ENCODE measurements around the gene PEG3. TPM values are rescaled to one million over a fixed set of nuclear protein-coding genes. Genes with fewer than 3 reads are reported as not detected.
A peak's percentile ranks its signal among the peaks of the same experiment; 100 is the strongest.

PEG3 gene
- total and polyA plus RNA-seq, 2 of the 13 experiments (the other 11 are each of a cell fraction or from before 2014, with no cell fraction given): 217 to 394 TPM

DNA sequence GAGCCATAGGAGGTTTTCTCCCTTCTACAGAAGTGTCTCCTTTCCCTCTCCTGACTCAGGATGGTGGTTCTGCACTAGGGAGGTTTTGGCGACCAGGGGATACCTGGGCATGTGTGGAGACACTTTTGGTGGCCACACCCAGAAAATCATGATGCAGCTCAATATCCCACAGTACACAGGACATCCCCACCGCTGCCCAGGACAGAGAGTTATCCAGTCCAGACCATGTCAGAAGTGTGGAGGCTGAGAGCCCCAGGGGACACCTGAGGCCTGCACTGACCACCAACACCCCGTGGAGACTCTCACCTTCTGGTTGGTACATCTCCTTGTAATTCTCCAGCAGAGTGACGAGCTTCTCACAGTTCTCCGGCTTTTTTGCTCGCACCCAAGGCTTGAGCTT, 16.6 kb downstream of the PEG3 start:
- no TSS peak for BruUV-seq (replicated peaks)
- no peak overlapping the region for H3K27ac ChIP-seq (ENCODE audit: extremely low read length, insufficient read depth, low read length)
- intact Hi-C loops (cut with micrococcal nuclease; ENCODE audit: unreplicated experiment) (no loop called here), in situ Hi-C loops (cut with HindIII; ENCODE audit: extremely low pct_ligation_motif_present, low pct_unique_long_range_greater_than_20kb) (no loop called here)
- H3K4me1 ChIP-seq (ENCODE audit: insufficient read depth, low read length): peaks cover 20% of the 10 kb centered on the region; the same call in 1 of the 2 replicates
- TF ChIP-seq, protein P1, sequence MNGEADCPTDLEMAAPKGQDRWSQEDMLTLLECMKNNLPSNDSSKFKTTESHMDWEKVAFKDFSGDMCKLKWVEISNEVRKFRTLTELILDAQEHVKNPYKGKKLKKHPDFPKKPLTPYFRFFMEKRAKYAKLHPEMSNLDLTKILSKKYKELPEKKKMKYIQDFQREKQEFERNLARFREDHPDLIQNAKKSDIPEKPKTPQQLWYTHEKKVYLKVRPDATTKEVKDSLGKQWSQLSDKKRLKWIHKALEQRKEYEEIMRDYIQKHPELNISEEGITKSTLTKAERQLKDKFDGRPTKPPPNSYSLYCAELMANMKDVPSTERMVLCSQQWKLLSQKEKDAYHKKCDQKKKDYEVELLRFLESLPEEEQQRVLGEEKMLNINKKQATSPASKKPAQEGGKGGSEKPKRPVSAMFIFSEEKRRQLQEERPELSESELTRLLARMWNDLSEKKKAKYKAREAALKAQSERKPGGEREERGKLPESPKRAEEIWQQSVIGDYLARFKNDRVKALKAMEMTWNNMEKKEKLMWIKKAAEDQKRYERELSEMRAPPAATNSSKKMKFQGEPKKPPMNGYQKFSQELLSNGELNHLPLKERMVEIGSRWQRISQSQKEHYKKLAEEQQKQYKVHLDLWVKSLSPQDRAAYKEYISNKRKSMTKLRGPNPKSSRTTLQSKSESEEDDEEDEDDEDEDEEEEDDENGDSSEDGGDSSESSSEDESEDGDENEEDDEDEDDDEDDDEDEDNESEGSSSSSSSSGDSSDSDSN (CRISPR knock-in tag; IDR thresholded peaks at IDR 0.05): no peak
- TF ChIP-seq POLR2AphosphoS5 (IDR thresholded peaks at IDR 0.05; ENCODE audit: low read depth, low read length) (peak; percentile 45), AGO2 (optimal IDR thresholded peaks at IDR 0.05; ENCODE audit: low read depth, low read length) (peak; percentile 22), RFX1 (IDR thresholded peaks at IDR 0.05) (no peak)
- TF ChIP-seq, protein P2, sequence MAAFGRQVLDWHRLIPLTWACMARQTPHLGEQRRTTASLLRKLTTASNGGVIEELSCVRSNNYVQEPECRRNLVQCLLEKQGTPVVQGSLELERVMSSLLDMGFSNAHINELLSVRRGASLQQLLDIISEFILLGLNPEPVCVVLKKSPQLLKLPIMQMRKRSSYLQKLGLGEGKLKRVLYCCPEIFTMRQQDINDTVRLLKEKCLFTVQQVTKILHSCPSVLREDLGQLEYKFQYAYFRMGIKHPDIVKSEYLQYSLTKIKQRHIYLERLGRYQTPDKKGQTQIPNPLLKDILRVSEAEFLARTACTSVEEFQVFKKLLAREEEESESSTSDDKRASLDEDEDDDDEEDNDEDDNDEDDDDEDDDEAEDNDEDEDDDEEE (CRISPR knock-in tag; IDR thresholded peaks at IDR 0.05): no peak
- H3K4me3 ChIP-seq (replicated peaks in 1 of 3; ENCODE audit: insufficient read depth in 1 of 3, low read depth in 2 of 3, low read length in 3 of 3): no peak overlapping the region
- 67% methylated on average over 1 of the region's 6 CpGs for WGBS (ENCODE audit: low lambda C conversion rate)
- CTCF ChIA-PET (ENCODE audit: low intra/inter-chr PET ratio, low total read pairs): no interaction called here
- no peak overlapping the region for H2AFZ ChIP-seq (ENCODE audit: low read length)
- no peak for DNase-seq (ENCODE audit: low spot score)
- ATAC-seq: peak; percentile 19; the same call in 1 of the 3 replicates
- H3K79me2 ChIP-seq (ENCODE audit: insufficient read depth, low read length): peaks cover 25% of the 10 kb centered on the region
- no peak overlapping the region for H3K4me2 ChIP-seq (ENCODE audit: low read depth, low read length)
- no peak for FAIRE-seq
- H3K27me3 ChIP-seq (ENCODE audit: control insufficient read depth in 1 of 2, insufficient read depth in 2 of 2, low read length in 2 of 2): no peaks in the 10 kb centered on the region
- H4K20me1 ChIP-seq (ENCODE audit: insufficient read depth, low read length): peaks cover 83% of the 10 kb centered on the region
- POLR2A ChIA-PET: no interaction called here
- H3K9ac ChIP-seq (ENCODE audit: insufficient read depth, low read depth, low read length): no peak overlapping the region
- H3K36me3 ChIP-seq (replicated peaks in 1 of 2; ENCODE audit: control insufficient read depth in 1 of 2, insufficient read depth in 2 of 2, low read length in 2 of 2): peaks cover 31 to 83% of the 10 kb centered on the region in 2 experiments
- no peaks in the 10 kb centered on the region for H3K9me3 ChIP-seq (ENCODE audit: low read length)

DNA sequence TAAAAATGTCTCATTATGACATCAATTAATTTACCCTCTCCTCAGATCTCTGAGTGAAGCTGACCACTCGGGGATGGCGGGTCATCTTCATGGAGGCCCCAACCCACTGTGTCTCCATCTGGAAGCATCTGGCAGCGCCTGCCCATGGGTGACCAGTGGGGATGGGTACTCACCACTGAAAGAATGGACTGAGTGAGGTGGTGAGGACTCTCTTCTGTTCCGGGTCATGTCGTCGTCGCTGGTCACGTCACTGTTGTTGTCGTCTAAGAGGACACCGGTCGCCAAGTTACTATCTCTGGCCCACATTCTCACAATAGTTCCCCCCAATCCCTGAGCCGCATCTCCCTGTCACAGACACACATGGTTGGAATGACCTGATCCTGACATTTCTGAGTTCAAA, 17.1 kb downstream of the PEG3 start:
- peaks cover 18% of the 10 kb centered on the region; the same call in 1 of the 2 replicates for H3K4me1 ChIP-seq (ENCODE audit: insufficient read depth, low read length)
- FAIRE-seq (no peak), DNase-seq (ENCODE audit: low spot score) (no peak), ATAC-seq (peak; percentile 11; the same call in 1 of the 3 replicates)
- intact Hi-C loops (cut with micrococcal nuclease; ENCODE audit: unreplicated experiment) (no loop called here), in situ Hi-C loops (cut with HindIII; ENCODE audit: extremely low pct_ligation_motif_present, low pct_unique_long_range_greater_than_20kb) (no loop called here)
- H3K27me3 ChIP-seq (ENCODE audit: control insufficient read depth in 1 of 2, insufficient read depth in 2 of 2, low read length in 2 of 2): no peaks in the 10 kb centered on the region
- peaks cover 33 to 85% of the 10 kb centered on the region in 2 experiments for H3K36me3 ChIP-seq (replicated peaks in 1 of 2; ENCODE audit: control insufficient read depth in 1 of 2, insufficient read depth in 2 of 2, low read length in 2 of 2)
- 84% methylated on average over 11 of the region's 12 CpGs for WGBS (ENCODE audit: low lambda C conversion rate)
- no peak overlapping the region for H2AFZ ChIP-seq (ENCODE audit: low read length)
- no peak overlapping the region for H3K9ac ChIP-seq (ENCODE audit: insufficient read depth, low read depth, low read length)
- CTCF ChIA-PET (ENCODE audit: low intra/inter-chr PET ratio, low total read pairs): no interaction called here
- H3K4me3 ChIP-seq (replicated peaks in 1 of 3; ENCODE audit: insufficient read depth in 1 of 3, low read depth in 2 of 3, low read length in 3 of 3): no peak overlapping the region
- no TSS peak for BruUV-seq (replicated peaks)
- peaks cover 81% of the 10 kb centered on the region for H4K20me1 ChIP-seq (ENCODE audit: insufficient read depth, low read length)
- TF ChIP-seq RBM22 (optimal IDR thresholded peaks at IDR 0.05; ENCODE audit: low read length) (peak; percentile 32), ZNF678 (CRISPR knock-in tag; IDR thresholded peaks at IDR 0.05) (no peak), HDAC1 (CRISPR knock-in tag; IDR thresholded peaks at IDR 0.05) (no peak), POLR2A (IDR thresholded peaks at IDR 0.05; ENCODE audit: insufficient read depth in 1 of 2, low read depth in 2 of 2, low read length in 2 of 2) (peak in 1 of 2 experiments; percentile 44; a peak in 1 of 4 replicates), HNRNPUL1 (IDR thresholded peaks at IDR 0.05; ENCODE audit: low read depth, low read length) (no peak)
- POLR2A ChIA-PET: no interaction called here
- no peak overlapping the region for H3K4me2 ChIP-seq (ENCODE audit: low read depth, low read length)
- no peak overlapping the region for H3K27ac ChIP-seq (ENCODE audit: extremely low read length, insufficient read depth, low read length)
- H3K79me2 ChIP-seq (ENCODE audit: insufficient read depth, low read length): peaks cover 21% of the 10 kb centered on the region
- H3K9me3 ChIP-seq (ENCODE audit: low read length): no peaks in the 10 kb centered on the region

Measured in HepG2 (cell line).